Central memory CD4-positive, alpha-beta T cell (primary cell): ENCODE results near the gene CDK15.

ENCODE experiments used
- DNase-seq: peaks from one replicate; pipeline ENCODE4 v3.0.0; 2022

CDK15 gene

DNA sequence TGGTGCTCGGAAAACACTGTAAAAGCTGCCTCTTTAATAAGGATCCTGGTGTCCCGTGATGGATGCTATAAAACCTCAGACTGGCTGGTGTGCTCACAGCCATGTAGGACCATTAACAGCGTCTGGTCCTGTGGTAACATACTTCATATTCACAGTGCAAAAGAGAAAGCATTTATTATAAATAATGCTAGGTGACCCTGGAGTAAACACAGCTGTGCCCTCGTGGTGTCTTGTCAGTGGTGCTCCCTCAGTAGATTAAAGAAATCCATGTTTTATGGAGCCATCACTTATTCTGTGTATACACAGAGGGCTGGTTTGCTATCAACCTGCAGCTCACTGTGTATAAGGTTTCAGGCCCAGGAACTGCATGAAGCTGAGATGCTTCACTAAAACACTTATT lies 106.9 kb downstream of the CDK15 start:
- no peak for DNase-seq

DNA sequence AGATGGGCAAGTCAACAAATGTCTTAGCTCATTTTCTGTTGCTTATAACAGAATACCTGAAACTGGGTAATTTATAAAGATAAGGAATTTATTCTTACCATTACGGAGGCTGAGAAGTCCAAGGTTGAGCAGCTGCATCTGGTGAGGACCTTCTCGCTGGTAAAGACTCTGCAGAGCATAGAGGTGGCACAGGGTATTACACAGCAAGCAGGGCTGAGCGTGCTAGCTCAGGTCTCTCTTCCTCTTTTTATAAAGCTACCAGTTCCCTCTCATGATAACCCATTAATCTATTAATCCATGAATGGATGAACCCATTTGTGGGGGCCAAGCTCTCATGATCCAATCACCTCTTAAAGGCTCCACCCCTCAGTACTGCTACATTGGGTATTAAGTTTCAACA lies 109.1 kb downstream of the CDK15 start:
- DNase-seq, result no peak

DNA sequence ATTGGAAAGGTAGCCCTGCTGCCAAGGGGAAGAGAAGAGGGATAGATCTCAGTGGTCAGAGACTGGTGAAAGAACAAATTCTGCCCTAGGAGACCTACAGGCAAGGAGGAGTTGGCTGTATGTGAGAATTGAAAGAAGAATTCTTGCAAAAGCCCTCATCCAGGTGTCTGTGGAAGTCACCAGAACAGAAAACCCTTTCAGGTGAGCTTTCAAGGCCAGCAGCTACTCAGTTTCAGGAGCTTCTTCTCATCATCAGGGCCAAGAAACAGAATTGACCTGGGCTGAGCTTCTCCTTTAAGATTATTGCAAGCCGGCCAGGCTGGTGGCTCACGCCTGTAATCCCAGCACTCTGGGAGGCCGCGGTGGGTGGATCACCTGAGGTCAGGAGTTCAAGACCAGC lies 110.2 kb downstream of the CDK15 start:
- DNase-seq, result no peak

DNA sequence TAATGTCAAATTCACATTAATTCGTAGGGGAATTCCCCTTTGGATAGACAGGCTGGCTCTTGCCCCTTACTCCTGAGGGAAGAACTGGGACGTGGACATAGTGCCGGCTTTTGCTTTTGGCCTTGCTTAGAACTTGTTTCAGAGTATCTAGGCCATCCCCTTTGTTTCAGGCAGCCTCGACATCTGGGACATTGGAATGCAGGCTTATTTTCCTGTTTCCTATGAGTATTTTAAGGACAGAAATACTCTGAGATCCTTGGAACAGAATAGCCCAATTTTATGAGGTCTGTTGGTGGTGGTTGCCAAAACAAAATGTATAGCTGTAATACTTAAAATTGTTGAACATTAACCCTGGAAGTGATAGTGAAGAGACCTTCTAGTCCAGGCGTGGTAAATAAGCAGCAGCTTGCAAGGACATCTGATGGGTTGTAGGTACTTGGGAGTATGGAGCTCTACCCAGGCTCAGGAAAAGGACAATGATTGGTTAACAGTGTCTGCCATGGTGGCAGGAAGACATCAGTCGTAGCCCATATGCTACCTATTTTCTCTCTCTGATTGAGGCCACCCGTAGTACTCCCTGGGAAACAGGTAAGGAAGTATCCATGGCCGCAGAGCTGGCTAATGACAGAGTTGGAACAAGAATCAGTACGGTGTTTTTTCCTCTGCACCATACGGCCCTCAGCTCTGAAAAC lies 112.4 kb downstream of the CDK15 start:
- no peak for DNase-seq

DNA sequence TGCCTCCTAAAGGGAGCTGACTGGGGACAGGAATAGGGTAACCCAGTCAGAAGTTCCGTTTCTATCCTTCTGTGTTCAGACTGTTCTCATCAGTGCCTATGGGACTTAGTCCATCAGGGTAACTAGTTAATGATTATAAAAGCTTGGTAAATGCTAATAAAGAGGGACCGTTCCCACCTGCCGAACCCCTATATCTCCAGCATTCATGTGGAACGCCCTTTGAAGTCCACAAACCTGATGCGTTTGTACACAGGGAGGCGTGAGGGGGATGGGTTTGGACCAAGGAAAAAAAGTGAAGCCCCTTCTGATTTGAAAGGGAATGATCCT lies 112.9 kb downstream of the CDK15 start:
- no peak for DNase-seq

DNA sequence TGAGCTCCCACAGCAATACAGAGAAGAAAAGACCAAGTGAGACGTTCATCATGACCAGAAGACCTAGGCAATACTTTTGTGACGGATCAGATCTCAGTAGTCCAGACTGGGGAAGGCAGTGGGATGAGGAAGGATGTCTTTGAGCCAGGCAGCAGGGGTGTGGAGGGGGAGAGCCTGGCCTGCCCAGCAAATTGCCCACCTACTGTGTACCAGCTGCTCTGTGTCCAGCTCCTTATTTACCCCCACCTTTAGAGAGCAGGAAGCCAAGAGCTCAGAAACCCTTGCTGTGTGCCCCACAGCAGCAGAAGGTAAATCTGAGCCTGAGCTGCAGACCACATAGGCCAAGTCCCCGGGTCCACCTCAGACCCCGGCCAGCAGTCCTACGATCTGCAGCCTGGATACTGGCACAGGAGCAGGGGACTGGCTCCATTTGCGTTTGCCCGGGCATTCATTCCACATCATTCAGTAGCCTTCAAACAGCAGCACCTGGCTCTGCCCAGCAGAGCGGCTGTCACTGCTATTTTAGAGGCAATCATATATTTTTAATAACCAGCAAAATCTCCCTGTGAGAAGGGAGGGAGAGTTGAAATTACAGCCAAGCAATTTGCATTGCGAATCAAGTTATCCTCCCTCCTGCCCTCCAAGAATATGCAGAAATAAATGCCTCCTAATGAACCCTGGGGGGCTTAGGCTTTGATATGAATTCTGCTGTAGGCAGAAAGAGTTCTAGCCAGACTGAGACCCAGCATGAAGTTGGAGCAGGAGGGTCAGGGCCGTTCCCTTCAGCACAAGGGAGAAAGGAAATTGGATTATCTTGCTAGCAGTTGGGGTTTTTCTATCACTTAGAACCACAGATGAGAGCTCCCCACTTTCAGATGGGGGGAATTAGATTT lies 117.3 kb downstream of the CDK15 start:
- no peak for DNase-seq

DNA sequence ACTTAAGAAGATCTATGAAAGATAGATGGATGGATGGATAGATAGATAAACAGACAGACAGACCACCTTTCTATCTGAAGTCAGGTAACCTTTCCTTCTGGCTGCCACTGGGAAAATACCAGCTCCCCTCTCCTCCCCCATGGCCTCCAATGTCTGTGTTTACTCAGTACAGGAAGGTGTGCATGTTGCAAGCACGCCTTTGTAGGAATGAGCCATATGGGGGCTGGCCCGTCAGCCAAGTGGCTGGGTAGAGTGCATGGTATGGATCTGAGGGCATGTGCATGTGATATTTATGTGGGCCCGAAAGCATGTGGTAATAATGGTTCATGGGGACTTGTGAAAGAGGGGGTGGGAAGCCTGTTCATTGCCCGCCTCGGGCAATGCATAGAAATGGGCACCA lies 118.1 kb downstream of the CDK15 start:
- no peak for DNase-seq

DNA sequence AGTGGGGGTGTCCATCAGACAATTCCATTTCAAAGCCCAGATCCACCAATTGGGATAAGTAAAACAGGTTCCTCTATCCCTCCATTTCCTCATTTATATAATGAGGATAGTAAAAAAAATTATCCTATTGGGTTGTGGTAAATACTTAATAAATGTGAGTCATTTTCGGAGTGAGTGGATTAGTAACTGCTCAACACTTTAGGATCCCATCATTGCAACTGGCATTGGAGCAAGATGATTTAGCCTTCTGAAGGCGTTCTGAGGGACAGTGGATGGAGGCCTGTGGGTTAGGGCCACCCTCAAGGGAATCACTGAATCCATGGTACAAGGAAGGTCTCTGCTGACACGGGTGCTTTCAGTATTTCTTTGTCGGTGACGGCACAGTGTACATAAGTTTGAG lies 118.7 kb downstream of the CDK15 start:
- DNase-seq, result no peak

DNA sequence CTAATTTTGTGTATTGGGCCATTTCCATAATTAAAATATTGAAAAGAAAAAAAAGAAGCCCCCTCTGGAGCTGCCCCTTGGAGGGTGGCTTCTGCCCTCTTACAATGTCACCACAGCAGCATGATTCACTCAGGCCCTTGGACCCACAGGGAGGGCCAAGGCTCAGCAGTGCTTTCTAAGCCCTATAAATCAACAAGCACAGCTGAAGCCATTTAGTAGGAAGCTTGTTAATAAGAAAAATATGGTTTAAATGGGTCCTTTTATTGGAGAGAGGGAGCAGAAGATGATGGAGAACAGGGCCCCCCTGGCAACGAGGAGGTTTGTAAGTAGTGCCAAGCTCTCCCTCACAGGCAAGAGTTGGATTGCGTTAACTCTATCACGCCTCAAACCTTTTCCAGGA lies 119.7 kb downstream of the CDK15 start:
- DNase-seq, result no peak

DNA sequence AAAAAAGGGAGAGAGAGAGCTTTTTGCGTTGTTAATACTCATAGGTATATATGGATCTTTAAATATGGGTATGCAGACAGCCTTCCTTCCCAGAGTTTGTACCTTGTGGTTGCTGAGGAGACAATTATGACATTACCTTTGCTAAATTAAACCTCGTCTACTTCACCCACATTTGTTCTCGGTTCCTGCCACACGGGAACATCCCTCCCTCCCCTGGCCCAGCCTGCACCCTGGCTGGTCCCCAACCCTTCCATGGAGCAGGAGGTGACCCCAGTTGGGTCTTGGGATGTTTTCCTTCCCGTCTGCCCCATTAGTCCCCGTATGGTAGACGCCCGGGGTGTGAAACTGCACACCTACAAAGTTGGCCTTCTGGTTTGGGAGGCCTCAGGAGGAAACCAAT lies 122.0 kb downstream of the CDK15 start:
- DNase-seq, result no peak

DNA sequence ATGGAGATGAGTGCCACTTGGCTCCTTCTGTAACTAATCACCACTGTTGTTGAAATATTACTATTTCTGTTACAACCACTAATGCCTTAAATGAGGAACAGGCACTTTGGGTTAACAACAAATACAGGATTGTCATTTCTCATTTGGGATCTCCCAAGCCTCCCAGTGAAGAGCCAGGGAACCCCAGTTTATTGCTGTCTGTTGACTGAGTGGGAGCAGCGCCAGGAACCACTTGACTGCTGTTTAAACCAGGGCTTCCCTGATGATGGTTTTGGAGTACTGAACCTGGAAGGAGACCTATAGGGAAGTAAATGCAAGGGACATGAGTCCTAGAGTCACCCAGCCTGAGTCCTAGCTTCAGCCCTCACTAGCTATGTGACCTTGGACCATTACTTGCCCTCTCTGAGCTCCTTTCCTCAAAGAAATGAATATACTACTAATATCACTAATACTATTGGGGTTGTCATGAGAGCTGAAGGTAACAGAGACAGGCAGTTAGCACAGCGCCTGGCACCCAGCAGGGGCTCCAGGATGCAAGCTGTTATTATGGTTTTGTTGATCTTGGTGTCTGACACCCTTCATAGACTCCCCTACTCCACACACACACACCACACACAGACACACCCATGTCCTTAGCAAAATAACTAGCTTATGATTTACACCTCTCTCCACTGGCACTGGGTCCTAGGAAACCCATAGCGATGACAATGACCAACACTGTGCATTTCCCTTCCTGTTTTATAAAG lies 123.1 kb downstream of the CDK15 start:
- no peak for DNase-seq

DNA sequence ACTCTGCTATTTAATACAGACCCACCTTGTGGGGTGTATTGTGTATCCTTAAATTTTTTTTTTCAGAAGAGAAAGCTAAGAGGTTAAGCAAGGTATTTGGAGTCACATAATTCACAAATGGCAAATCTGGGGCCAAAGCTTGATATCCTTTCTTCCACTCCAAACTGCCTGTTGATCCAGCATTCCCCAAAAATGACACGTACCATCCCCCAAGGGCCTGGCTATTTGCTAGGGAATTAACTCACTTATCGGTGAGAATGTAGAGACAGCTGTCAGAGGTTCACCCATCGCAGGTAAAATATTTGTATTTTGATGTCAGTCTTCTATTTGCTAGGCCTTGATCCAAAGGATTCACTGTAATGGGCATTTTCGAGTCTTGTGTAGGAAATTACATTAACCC lies 123.7 kb downstream of the CDK15 start:
- no peak for DNase-seq

DNA sequence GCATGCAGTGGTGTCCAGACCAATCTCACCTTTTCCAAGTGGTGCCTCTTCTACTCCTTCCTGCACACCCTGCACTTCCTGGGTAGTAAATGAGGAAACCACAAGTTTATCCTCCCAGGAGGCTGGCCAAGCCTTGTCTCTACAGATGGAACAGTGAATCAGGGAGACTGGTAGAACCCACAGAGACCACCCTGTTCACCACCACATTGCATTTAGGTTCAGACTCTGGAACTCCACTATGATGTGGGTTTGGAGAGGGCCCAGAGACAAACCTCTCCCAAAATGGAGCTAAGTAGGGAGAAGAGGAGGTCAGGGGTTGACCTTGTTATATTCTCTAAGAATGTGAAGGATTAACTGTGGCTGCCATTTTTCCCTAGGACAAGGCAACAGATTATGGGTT lies 124.5 kb downstream of the CDK15 start:
- no peak for DNase-seq

DNA sequence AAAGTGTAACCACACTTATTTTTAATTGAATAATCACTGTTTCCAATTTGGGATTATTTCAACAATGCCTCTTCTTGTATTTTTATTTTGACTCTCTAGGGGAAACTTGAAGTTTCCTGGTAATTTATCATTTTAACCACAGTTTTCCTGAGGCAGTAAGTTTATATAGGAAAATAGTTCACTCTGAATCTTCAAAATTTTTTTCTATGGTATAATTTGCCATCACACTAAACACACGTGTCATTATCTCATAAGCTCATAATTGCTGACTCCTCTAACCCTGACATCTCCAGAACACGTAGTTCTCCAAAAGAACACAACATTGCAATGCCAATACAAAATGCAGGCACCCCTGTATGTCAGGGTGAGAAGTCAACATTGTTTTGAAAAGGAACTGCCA lies 125.1 kb downstream of the CDK15 start:
- no peak for DNase-seq

DNA sequence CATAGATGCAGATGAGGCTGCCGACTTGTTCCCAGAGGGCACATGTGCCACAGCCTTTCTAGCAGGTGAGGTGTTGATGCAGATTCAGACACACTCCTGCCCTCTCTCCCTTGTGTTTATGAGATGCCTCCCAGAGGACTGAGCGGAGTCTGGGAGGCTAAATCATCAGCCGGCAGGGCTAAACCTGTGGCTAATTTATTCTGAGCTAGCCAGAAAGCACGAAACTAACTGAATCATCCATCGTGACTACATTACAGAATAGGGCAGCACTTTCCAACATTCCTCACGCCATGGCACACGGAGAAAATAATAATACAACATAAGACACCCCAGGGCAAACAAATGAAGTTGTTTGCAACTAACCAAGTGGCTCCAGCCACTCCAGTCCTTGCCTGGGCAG lies 125.6 kb downstream of the CDK15 start:
- no peak for DNase-seq

DNA sequence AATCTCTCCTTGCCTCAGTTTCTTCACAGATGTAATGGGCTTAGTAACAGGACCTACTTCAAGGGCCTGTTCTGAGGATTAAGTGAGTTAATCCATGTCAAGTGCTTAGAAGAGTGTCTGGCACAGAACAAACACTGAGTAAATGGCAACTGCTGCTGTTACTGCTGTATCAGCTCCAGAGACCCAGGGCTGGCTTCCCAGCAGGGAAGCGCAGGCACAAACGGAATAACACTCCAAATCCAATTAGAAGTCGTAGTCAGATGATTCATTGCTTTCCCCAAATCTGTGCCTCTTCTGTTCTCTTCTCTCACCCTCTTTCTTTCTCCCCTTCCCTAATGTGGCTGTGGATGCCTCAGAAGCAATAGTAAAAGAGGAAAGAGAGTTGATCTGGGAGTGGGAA lies 126.2 kb downstream of the CDK15 start:
- no peak for DNase-seq

DNA sequence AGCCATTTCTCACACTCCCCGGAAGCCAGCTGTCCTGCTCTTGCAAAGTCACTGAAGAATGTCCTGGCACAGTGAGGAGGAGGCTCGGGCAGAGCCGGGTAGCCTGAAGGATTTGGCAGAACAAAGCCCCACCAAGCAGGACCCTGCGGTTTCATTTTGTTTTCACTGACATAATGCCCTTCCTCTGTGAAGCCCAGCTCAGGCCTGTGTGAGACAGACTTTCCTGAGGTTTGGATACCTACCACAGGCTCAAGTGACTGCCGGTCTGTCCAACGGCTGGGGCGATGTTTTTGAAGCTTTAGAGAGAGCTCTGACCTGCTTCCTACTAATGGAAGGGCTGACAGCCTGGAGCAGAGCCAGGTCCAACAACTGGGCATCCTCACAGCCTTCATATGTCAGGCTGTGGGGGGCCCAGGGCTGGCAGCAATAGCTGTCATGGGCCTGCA lies 127.5 kb downstream of the CDK15 start:
- DNase-seq, result no peak

DNA sequence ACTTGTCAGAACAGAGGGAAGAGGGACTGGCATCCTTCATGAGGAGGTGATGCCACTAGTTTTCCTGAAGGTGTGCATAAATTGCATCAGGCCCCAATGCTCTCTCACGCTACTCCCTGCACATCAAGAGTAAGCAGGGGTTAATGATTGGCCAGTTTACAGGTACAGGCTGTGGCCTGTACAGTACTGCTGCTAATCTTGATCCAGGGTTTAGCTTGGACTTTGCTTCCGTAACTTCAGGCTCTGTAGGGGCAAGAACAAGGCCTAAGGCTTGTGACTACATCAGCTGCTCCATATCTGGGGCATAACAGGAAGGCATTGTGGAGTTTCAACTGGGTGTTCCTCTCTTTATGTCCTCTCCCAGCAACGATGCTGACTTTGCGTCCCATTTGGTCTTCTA lies 130.5 kb downstream of the CDK15 start:
- no peak for DNase-seq

DNA sequence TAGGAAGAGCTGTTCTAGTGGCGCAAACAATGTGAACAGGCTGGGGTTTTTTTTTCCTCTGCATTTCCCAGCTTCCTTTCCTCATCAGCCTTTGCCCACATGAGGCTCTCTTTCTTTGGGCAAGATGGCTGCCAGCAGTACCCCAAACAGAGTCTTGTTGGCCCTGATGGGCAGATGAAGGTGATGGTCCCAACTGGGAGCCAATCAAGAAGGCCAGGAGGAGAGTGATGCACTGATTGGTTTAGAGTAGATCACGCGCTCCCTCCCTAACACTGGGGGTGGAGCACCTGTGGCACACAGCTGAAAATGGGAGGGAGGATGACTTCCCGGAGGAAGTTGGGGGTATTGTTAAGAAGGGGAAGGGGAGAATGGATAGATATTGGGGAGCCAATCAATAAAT lies 131.0 kb downstream of the CDK15 start:
- DNase-seq, result no peak

DNA sequence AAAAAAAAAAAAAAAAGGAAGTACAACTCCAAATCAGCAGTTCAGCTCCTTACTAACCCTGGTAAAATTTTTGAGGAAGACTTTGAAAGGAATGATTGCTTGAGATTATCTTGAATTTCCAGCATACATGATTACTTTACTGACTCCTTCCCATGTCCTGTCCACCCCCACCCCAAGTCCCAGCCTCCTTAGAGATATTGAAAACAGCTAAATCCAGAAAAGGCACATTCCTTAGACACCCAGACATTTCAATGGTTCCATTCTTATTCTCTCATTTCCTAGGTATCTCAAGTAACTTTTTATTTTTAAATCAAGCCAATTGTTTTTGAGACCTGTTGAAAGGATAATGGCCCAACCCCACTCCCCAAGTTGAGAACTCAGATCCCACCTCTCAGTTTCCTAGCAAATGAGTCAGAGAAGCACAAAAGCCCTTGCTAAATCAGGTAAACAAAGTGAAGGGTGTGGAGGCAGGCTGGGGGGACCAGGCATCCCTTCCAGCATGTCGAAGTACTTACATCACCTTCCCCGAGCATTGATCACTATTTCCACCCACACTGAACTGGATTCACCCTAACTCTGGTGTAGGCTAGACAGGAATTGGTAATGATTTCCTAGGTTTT lies 131.9 kb downstream of the CDK15 start:
- no peak for DNase-seq

DNA sequence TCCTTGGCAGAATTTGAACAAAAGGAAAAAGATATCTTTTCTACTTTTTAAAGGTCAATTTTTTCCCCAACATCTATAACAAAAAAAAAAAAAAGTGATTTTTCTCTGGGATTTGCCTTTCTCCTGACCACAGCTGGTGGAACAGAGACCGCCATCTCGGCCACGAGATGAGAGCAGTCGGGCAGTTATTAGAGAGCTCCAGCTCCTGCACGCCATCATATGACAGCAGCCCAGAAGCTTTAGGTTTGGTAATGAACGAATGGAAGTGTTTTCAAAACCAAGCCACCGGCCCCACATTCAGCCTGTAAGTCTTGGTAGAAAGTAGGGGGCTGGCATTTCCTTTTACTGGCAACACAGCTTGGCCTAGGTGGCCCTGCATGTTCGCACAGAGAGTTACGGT lies 132.4 kb downstream of the CDK15 start:
- DNase-seq, result no peak

DNA sequence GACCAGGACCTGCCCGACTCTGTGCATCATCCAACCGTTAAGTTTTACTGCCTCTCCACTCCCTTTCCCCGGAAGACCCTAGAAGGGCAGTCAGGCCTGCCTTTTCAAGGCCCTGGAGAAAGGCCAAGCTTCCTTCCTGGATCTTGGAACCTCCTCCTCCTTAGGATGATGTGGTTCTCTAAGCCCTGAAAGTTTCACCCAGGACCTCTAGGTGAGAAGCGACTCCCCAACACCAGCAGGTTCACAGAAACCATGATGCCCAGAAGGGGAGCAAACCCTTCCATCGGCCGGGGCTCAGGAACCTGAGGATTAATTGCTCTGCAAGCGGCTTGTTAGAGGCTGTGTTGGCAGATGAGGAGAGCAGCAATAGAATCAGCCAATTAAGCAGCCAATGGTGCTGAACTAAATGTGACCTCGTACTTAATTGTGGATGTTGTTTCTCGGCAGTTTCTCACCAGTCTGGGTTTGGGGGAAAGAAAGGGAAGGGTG lies 133.2 kb downstream of the CDK15 start:
- no peak for DNase-seq

DNA sequence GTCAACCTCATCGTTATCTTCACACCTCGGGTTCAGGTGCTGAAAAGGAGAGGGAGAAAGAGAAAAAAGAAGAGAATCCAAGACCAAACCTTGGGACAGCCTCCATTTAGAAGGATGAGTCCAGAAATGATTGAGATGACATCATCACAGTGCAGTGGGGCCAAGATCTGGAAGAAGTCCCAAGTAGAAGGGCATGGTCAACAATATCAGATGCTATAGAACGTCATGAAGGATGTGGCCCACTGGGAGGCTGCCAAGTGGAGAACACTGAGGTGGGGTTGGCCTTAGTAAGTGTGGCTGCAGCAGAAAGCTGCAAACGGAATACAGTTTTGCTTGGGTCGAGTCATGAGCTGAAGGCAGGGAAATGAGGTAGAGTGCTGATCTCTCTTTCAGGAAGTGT lies 136.2 kb downstream of the CDK15 start:
- DNase-seq, result no peak
